HepG2 (cell line): Measurements from ENCODE around the gene PRKAR1B. TPM values are rescaled to one million over a fixed set of nuclear protein-coding genes. Genes with fewer than 3 reads are reported as not detected.

ENCODE experiments used
- BRCA1 ChIP-seq: sonication (generic); formaldehyde crosslinking; IDR thresholded peaks from 2 replicates; pipeline ENCODE4 v1.4.0; 2020; ENCODE audit warnings: missing genetic modification reagents
- FOXK1 ChIP-seq: sonication (generic); formaldehyde crosslinking; IDR thresholded peaks from 2 replicates; pipeline ENCODE4 v1.4.0; 2020; ENCODE audit warnings: low read depth, missing genetic modification reagents, borderline replicate concordance
- HDAC2 ChIP-seq: sonication (generic); formaldehyde crosslinking; IDR thresholded peaks from 2 replicates; pipeline ENCODE4 v1.4.0; 2020; ENCODE audit warnings: missing genetic modification reagents
- HOXA3 ChIP-seq: sonication (generic); formaldehyde crosslinking; IDR thresholded peaks from 2 replicates; pipeline ENCODE4 v1.5.0; 2020; ENCODE audit warnings: missing genetic modification reagents
- MAFG ChIP-seq: sonication (generic); formaldehyde crosslinking; IDR thresholded peaks from 2 replicates; pipeline ENCODE4 v1.5.1; 2020; ENCODE audit warnings: mild to moderate bottlenecking, missing genetic modification reagents
- NR2F6 ChIP-seq, 2 experiments: IDR thresholded peaks; 2 replicates each; pipeline ENCODE4 v1.6.1; 2016; ENCODE audit warnings: antibody characterized with exemption in 1 of 2, mild to moderate bottlenecking in 1 of 2
- REXO4 ChIP-seq: sonication (generic); formaldehyde crosslinking; IDR thresholded peaks from 2 replicates; pipeline ENCODE4 v1.8.0; 2022; ENCODE audit warnings: missing genetic modification reagents, mild to moderate bottlenecking, borderline replicate concordance
- SRY ChIP-seq: sonication (generic); formaldehyde crosslinking; IDR thresholded peaks from 2 replicates; pipeline ENCODE4 v1.8.0; 2022; ENCODE audit warnings: mild to moderate bottlenecking, missing genetic modification reagents
- YEATS2 ChIP-seq: sonication (generic); formaldehyde crosslinking; IDR thresholded peaks from 2 replicates; pipeline ENCODE4 v1.4.0; 2020; ENCODE audit warnings: missing genetic modification reagents, borderline replicate concordance
- ZNF275 ChIP-seq: sonication (generic); formaldehyde crosslinking; IDR thresholded peaks from 2 replicates; pipeline ENCODE4 v1.8.0; 2022; ENCODE audit warnings: missing genetic modification reagents, mild to moderate bottlenecking, inconsistent platforms, borderline replicate concordance
- ZNF317 ChIP-seq: sonication (generic); formaldehyde crosslinking; IDR thresholded peaks from 2 replicates; pipeline ENCODE4 v1.5.0; 2020; ENCODE audit warnings: mild to moderate bottlenecking, missing genetic modification reagents
- ZNF556 ChIP-seq: sonication (generic); formaldehyde crosslinking; IDR thresholded peaks from 2 replicates; pipeline ENCODE4 v1.4.0; 2020; ENCODE audit warnings: mild to moderate bottlenecking, missing genetic modification reagents, borderline replicate concordance
- ZNF616 ChIP-seq: sonication (generic); formaldehyde crosslinking; IDR thresholded peaks from 2 replicates; pipeline ENCODE4 v1.5.0; 2020; ENCODE audit warnings: low read depth, mild to moderate bottlenecking, missing genetic modification reagents
- ZNF678 ChIP-seq: sonication (generic); formaldehyde crosslinking; IDR thresholded peaks from 2 replicates; pipeline ENCODE4 v1.4.0; 2020; ENCODE audit warnings: mild to moderate bottlenecking, missing genetic modification reagents
- ZSCAN20 ChIP-seq: sonication (generic); formaldehyde crosslinking; IDR thresholded peaks from 2 replicates; pipeline ENCODE4 v1.4.0; 2020; ENCODE audit warnings: missing genetic modification reagents, mild to moderate bottlenecking, borderline replicate concordance
- polyA plus RNA-seq, 8 experiments: library from polyadenylated mRNA; depleted of rRNA in 3 of 8; stranded (reverse) in 7 of 8; unstranded in 1 of 8; fragments of >200 nt; fragmentation: Illumina TruSeq in 4 of 8; extraction: Trizol in 4 of 8; gene quantifications; 2 replicates each; pipeline versions ENCODE4 v1.2.1 to v1.2.3, GENCODE V29; 2011 to 2016; ENCODE audit warnings: low read depth in 4 of 8, missing spikeins in 1 of 8, mixed read lengths in 1 of 8; ENCODE audit not compliant: insufficient read depth in 1 of 8
- total RNA-seq, 5 experiments: library from RNA; depleted of rRNA; stranded (reverse); fragments of >200 nt; fragmentation: Illumina TruSeq; extraction: Trizol; gene quantifications; 2 replicates each; pipeline ENCODE4 v1.2.3, GENCODE V29; 2016; ENCODE audit warnings: low read depth in 1 of 5
- TF ChIP-seq, protein P1 (sequence below): sonication (generic); formaldehyde crosslinking; IDR thresholded peaks from 2 replicates; pipeline ENCODE4 v1.8.0; 2022; ENCODE audit warnings: mild to moderate bottlenecking, missing genetic modification reagents, borderline replicate concordance
- TF ChIP-seq, protein P2 (sequence below): sonication (generic); formaldehyde crosslinking; IDR thresholded peaks from 2 replicates; pipeline ENCODE4 v1.4.0; 2020; ENCODE audit warnings: mild to moderate bottlenecking, missing genetic modification reagents
- TF ChIP-seq, protein P3 (sequence below), 2 experiments: sonication (generic) in 1 of 2; formaldehyde crosslinking in 1 of 2; IDR thresholded peaks; 2 replicates each; pipeline versions ENCODE4 v1.4.0 to v1.6.1; 2018 to 2020; ENCODE audit warnings: missing genetic modification reagents in 2 of 2, borderline replicate concordance in 1 of 2, low read depth in 1 of 2, mild to moderate bottlenecking in 1 of 2, missing biosample characterization in 1 of 2

PRKAR1B gene
- total and polyA plus RNA-seq, 2 of the 13 experiments (the other 11 are each of a cell fraction or from before 2014, with no cell fraction given), result 7.9 to 28.2 TPM

DNA sequence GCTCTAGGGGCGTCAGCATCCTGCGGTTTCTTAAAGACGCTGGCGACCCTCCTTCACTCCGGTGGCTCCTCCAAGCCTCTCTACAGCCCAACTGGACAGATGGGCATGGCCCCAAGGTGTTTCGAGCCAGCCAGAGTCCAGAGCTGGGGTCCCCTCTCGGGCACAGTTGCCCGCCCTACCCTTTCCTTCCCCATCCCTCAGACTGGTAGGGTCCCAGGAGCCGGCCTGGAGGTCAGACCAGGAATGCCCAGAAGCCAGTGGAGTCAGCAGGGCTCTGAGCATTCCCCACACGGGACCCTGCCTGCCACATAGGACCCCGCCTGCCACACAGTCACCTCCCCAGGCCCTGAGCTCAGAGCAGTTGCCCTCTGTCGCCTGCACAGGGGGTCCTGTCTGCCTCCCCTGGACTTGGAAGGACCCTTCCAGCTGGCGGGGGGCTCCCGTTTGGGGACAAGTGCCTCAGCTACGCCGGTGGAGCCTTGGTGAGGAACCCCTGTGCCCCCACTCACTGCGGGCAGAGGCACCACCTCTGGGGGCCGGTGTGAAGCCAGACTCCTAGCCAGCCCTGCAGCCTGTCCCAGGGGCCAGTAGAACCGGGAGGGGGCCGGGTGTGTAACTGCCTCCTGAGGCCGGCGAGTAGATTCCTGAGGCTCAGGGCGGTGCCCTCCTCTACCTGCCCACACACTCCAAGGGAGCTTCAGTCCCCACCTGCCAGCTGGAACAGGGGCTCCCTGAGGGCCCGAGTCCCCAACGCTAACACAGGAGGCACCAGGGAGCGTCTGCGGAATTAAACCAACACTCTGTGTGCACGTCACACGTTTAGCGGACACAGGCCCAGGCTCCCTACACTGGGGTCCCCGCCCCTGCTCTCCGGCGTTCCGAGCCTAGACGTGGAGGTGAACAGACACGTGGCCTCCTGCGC lies 188.1 kb downstream of the PRKAR1B start (continued):
- TF ChIP-seq HDAC2 (CRISPR knock-in tag) (0 out of 2 replicates have a peak, but pooled peaks have one; percentile 0), ZNF275 (CRISPR knock-in tag) (no peak), BRCA1 (CRISPR knock-in tag) (no peak), MAFG (CRISPR knock-in tag) (no peak), ZNF556 (CRISPR knock-in tag) (0 out of 2 replicates have a peak, but pooled peaks have one; percentile 4), NR2F6 (IDR thresholded peaks at IDR 0.05) (no peak), NR2F6 (CRISPR knock-in tag; IDR thresholded peaks at IDR 0.05) (0 out of 2 replicates have a peak, but pooled peaks have one; percentile 4), HOXA3 (CRISPR knock-in tag) (peak; percentile 58), REXO4 (CRISPR knock-in tag) (0 out of 2 replicates have a peak, but pooled peaks have one; percentile 44), ZNF616 (CRISPR knock-in tag) (no peak), ZNF317 (CRISPR knock-in tag) (no peak), YEATS2 (CRISPR knock-in tag) (no peak), FOXK1 (CRISPR knock-in tag) (no peak), SRY (CRISPR knock-in tag) (no peak; the same call in 1 of the 2 replicates), ZNF678 (CRISPR knock-in tag) (no peak; the same call in 1 of the 2 replicates), ZSCAN20 (CRISPR knock-in tag) (no peak)
- TF ChIP-seq, protein P1, sequence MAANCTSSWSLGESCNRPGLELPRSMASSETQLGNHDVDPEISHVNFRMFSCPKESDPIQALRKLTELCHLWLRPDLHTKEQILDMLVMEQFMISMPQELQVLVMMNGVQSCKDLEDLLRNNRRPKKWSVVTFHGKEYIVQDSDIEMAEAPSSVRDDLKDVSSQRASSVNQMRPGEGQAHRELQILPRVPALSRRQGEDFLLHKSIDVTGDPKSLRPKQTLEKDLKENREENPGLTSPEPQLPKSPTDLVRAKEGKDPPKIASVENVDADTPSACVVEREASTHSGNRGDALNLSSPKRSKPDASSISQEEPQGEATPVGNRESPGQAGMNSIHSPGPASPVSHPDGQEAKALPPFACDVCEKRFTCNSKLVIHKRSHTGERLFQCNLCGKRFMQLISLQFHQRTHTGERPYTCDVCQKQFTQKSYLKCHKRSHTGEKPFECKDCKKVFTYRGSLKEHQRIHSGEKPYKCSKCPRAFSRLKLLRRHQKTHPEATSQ (CRISPR knock-in tag), result no peak
- TF ChIP-seq, protein P2, sequence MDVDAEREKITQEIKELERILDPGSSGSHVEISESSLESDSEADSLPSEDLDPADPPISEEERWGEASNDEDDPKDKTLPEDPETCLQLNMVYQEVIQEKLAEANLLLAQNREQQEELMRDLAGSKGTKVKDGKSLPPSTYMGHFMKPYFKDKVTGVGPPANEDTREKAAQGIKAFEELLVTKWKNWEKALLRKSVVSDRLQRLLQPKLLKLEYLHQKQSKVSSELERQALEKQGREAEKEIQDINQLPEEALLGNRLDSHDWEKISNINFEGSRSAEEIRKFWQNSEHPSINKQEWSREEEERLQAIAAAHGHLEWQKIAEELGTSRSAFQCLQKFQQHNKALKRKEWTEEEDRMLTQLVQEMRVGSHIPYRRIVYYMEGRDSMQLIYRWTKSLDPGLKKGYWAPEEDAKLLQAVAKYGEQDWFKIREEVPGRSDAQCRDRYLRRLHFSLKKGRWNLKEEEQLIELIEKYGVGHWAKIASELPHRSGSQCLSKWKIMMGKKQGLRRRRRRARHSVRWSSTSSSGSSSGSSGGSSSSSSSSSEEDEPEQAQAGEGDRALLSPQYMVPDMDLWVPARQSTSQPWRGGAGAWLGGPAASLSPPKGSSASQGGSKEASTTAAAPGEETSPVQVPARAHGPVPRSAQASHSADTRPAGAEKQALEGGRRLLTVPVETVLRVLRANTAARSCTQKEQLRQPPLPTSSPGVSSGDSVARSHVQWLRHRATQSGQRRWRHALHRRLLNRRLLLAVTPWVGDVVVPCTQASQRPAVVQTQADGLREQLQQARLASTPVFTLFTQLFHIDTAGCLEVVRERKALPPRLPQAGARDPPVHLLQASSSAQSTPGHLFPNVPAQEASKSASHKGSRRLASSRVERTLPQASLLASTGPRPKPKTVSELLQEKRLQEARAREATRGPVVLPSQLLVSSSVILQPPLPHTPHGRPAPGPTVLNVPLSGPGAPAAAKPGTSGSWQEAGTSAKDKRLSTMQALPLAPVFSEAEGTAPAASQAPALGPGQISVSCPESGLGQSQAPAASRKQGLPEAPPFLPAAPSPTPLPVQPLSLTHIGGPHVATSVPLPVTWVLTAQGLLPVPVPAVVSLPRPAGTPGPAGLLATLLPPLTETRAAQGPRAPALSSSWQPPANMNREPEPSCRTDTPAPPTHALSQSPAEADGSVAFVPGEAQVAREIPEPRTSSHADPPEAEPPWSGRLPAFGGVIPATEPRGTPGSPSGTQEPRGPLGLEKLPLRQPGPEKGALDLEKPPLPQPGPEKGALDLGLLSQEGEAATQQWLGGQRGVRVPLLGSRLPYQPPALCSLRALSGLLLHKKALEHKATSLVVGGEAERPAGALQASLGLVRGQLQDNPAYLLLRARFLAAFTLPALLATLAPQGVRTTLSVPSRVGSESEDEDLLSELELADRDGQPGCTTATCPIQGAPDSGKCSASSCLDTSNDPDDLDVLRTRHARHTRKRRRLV (CRISPR knock-in tag), result no peak
- TF ChIP-seq, protein P3, sequence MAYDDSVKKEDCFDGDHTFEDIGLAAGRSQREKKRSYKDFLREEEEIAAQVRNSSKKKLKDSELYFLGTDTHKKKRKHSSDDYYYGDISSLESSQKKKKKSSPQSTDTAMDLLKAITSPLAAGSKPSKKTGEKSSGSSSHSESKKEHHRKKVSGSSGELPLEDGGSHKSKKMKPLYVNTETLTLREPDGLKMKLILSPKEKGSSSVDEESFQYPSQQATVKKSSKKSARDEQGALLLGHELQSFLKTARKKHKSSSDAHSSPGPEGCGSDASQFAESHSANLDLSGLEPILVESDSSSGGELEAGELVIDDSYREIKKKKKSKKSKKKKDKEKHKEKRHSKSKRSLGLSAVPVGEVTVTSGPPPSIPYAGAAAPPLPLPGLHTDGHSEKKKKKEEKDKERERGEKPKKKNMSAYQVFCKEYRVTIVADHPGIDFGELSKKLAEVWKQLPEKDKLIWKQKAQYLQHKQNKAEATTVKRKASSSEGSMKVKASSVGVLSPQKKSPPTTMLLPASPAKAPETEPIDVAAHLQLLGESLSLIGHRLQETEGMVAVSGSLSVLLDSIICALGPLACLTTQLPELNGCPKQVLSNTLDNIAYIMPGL (CRISPR knock-in tag; IDR thresholded peaks at IDR 0.05; ENCODE audit: borderline replicate concordance in 1 of 2, low read depth in 1 of 2), result peak in 1 of 2 experiments; percentile 34; a peak in 1 of 4 replicates
